Measurements from ENCODE around the gene UBE2V1.
"Not testable (repeated sequence)": the region's sequence is repeated elsewhere in the genome, so short reads cannot be mapped to it uniquely, and the experiment has no call there.

The UBE2V1 gene

DNA sequence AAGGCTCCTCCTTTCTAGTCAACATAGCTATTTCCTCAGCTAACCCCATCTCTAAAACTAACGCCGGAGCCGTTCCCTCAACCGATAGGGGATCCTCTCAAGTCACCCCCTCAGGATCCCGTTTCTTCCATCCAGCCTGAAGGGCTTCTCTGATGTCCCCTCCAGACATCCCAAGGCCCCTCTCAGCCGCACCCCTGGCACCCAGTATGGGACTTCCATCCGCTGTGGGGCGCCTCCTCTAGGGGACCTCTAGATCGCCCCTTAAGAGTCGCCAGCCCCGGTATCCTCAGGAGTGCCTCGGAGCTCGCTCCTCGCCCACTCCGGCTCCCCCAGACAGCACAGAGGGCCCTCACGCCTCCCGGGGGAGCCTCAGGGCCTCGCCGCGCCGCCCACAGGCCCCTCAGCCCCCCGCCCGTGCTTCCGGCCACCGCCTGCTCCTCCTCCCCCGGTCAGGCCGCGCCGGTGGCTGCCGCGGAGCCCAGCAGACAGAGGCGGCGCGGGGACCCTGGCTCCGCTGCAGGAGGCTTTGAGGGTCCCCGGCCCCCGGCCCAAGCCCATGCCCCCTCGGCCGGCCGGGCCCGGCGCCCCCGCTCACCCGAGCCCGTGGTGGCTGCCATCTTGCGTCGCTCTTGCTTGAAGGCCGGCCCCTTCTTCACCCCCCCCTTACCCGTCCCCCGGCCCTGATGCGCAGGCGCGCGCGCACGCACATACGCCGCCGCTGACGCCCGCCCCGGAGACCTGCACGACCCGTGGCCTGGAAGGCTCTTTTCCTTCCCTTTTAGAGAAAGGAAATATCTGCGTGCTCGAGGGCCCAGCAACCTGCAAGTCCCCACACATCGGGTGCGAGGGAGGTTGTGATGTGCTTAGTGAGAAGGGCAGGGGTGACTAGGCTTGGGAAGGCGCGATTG, at the start of gene UBE2V1:
TSS of gene UBE2V1 (minus strand) at position 639 of the 908 bp plus-strand sequence. CDS start at position 617, 22 bp downstream.
- peak; percentile 96 for DNase-seq

DNA sequence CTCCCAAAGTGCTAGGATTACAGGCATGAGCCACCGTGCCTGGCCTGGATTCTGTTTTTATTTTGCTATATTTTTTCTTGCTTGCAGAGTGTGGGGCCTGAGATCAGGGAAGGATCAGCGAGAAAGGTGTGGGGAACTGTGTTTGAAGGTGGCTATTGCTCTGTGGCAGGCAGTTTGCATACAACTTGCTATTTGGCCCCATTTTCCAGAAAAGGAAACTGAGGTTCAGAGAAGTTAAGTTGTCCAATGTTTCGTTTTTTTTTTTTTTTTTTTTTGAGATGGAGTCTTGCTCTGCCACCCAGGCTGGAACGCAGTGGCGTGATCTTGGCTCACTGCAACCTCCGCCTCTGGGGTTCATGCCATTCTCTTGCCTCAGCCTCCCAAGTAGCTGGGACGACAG, 48.5 kb upstream of the UBE2V1 start:
- DNase-seq: not testable (repeated sequence)

DNA sequence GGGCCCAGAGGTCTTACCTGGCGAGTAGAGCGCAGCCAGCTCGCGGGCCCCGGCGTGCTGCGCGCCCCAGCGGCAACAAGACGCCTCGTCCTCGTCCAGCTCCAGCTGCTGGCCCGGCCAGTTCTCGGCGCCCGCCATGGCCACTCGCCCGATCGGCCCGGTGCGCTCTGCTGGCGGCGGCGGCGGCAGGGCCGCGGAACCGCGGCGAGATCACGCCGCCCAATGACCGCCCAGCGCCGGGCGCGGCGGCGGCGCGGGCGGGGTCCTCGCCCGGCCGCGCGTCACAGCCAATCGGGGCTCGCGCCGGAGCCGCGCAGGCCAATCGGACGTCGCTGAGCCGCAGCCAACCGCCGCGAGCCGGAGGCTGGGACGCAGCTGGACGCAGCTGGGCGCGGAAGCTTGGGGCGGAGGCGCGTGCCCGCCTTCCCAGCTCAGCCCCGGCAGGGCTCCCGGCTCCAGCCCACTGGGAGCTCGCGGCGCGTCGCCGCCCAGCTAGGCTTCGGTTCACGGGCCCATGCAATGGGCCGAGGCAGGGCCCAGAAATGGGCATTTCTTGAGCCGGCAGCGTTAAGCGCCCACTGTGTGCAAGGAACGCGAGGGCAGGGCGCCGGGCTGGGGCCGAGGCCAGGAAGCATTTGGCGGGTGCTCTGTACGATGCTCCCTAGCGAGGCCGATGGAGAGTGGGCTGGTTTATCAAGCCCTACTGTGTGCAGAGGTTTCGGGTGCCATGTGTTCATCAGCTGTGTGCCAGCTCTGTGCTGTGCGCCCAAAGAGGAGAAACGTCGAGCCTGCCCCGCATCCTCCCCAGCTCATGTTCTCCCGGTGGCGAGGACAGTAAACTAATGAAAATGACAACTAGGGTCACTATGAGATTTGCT, 40.8 kb upstream of the UBE2V1 start, which contains the start of gene PEDS1:
TSS of gene PEDS1 (minus strand) at position 224 of the 878 bp plus-strand sequence. CDS start at position 138, 86 bp downstream.
- peak; percentile 97 for DNase-seq

DNA sequence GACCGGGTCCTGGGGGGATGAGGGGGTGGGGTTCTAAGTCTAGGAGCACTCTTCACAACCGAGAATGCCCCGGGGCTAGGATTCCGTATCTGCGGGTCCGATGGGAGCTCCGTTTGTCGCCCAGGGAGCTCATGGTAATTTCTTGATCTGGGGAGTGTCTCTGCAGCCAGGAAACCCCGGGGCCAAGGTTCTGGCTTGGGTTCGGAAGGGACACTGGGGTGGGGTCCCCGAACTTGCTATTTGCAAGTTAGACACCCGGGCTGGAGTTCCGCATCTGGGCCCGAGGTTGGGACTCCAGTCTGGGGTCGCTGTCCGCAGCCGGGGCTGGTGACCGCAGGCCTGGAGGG, 40.2 kb upstream of the UBE2V1 start:
- no peak for DNase-seq

DNA sequence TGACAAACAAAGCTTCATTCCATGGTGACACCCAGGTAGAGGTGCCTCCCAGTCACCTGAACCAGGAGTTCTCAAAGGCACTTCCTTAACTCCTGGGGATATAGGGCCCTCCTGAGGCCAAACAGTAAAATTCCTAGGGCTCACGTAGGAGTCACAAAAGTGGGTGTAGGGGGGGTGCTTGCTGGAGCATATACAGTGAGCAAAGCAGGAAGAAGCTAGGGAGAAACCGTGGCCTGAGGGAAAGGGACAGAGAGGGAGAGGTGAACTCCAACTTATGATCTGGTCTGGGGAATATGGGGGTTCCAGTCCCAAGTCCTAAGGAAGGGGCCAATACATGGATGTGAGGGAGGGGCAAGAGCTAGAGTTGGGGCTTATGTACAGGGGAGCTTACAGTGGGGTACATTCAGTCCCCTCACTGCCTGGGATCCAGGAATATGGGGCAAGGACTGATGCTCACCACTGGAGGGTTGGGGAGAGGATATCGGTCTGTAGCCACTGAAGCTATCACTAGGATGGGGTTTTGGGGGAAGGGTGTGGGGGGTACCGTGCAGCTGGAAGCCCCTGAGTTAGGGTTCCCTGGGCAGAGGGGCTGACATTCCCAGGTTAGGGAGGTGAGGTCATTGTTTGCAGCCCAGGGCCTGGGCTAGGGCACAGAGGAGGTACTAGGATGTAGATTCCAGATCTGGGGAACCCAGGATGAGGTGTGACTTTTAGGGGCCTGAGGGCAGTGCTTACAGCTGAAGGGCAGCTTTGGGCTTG, 39.6 kb upstream of the UBE2V1 start:
- peak; percentile 18 for DNase-seq

DNA sequence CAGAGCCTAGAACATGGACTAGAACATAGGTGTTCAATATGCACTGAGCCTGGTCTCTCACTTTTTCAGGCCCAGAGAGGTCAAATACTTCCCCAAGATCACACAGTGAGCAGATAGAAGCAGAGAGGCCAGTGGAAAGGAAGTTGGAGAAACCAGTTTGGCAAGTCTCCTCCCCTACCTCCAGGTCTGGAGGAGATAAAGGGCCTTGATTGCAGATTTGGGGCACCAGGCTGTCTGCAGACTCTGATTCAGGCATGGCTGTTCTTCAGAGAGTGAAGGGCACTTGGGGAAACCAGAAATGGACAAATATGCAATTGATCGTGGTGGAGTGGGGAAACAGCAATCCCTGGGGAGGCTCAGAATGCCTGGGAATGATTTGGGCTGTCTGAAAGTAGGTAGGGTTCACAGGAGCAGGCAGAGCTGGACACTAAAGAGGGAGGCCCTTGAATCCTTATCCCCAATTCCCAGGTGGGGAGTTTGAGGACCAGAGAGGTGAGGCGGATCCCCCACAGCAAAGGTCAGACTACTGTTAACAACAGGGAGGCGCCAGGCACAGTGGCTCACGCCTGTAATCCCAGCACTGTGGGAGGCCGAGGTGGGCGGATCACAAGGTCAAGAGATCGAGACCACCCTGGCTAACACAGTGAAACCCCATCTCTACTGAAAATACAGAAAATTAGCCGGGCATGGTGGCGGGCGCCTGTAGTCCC, 38.2 kb upstream of the UBE2V1 start:
- no peak for DNase-seq

DNA sequence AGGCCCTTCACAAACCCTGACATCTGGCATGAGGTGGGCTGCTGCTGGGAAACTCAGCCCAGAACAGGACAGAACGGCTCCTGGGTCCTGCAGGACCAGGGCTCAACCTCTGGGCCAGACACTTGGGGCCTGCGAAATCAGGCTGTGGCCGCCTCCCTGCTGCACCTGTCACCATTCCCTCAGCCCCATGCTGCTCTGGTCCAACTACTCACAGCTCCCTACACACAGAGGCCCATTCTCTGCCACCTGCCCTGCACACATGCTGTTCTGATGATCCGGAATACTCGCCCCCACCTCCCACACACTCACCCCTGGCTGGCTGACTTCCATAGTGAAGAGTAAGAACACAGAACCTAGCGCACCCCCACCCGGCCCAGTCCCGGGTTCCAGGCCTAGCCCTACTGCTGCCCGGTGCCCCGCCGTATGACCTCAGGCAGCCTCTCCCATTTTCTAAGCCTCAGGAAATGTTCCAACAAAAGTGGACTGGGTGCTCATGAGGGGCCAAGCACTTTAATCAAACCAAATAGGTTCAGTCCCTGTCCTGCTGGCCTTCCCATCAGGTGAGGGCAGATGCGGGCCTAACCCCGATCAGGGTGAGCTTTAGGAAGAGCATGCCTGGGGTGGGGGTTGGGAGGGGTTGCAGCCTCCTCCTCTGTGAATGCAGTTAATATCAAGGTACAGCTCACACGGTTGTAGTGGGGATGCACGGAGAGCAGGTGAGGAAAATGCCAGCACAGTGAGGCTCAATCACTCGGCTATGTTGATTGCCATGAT, 36.7 kb upstream of the UBE2V1 start:
- no peak for DNase-seq

DNA sequence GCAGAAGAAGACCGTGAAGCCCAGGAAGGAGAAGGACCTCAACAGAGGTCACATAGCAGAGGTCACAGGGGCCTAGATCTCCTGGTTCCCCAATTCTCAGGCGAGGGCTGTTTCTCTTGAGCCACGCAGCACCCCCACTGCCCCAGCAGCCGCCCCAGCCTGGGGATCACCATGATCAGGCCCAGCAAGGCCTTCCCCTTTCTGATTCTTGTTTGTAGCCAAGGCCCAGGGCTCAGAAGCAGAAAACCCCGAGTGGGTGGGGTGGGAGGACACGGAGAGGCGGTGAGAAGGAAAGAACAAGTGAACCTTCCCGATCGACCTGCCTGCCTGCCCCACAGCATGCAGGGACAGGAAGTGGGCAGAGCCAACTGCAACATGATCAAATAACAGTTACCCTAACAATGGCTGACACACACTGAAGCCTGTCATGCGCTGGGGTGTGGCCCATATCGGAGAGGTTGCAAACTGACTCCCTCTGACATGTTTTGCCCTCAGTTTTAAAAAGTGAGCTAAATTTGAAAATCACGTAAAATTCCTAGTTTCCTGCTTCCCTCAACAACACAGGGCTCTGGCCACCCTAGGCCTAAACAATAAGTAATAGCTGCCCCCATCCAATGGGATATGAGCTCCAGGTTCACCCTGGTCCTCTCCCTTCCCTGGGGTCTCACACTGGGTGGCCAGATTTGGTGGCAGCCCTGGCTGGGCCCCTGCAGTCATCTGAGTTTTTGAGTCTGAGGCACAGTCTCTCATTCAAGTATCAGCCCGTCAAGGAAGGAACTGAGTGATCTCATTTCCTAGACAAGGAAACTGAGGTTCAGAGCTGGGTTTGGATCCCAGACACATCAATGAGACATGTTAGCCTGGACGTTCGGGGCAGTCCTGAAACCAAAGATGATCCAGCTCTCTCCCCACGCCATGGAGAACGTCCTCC, 34.0 kb upstream of the UBE2V1 start:
- DNase-seq: peak; percentile 89

DNA sequence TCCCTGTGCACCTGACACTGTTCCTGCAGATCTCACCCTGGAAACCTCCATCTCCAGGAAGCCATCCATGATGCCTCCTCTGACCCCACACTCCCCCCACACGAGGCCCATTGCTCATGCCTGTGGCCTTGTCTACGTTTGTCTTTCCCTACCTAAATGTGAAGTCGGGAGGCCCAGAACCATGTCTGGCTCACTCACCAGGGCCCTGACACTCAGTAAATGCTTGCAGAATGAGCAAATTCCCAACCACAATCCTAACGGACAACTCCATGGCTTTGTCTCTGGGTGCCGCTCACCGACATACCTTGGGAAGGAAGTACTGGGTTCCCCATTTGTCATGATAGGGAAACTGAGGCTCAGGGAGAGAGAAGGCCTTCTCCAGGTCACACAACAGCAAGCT, 33.3 kb upstream of the UBE2V1 start:
- DNase-seq: no peak

DNA sequence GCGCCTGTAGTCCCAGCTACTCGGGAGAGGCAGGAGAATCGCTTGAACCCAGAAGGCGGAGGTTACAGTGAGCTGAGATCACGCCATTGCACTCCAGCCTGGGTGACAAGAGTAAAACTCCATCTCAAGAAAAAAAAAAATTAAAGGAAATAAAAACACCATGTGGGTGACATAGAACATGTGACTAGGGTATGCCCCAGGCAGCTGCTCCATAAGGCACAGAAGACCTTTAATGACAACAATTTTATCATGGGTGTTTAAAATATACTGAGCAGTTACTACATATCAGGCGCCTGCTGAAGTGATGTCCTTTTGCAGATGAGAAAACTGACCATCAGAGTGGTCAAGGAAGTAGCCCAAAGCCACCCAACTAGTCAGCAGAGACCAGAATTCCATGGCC, 32.6 kb upstream of the UBE2V1 start:
- peak; percentile 45 for DNase-seq

DNA sequence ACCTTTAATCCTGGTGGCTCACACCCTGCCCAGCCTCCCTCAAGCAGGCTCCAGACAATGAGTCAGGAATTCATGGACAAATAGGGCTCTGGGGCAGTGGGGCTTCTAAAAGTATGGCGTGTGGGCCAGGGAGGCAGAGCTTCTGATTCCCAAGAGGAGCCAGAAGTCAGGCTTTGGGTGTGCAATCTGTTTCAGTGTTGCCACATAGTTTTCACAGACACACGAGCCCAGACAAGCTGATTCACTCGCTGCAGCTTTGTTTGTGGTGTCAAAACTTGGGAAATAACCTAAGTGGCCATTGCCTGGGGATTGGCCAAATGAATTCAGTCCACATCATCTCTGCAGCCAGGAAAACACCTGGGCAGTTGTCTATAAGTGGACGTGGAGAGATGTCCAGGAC, 31.4 kb upstream of the UBE2V1 start:
- peak; percentile 96 for DNase-seq

DNA sequence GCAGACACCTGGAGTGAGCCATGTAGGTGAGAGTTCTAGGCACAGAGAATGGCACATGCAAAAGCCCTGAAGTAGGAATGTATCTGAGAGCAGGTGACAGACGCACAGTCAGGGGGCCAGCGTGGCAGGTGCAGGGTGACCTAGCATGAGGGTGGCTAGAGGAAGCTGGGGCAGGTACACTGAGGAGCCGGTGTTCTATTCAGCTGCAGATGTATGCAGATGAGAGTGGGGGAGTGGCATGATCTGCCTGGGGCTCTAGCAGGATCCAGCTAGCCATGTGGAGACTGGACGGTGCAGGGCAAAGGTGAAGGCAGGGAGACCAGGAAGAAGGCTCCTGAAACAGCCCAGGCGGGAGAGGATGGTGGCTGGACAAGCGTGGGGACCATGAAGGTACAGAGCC, 29.9 kb upstream of the UBE2V1 start:
- no peak for DNase-seq

DNA sequence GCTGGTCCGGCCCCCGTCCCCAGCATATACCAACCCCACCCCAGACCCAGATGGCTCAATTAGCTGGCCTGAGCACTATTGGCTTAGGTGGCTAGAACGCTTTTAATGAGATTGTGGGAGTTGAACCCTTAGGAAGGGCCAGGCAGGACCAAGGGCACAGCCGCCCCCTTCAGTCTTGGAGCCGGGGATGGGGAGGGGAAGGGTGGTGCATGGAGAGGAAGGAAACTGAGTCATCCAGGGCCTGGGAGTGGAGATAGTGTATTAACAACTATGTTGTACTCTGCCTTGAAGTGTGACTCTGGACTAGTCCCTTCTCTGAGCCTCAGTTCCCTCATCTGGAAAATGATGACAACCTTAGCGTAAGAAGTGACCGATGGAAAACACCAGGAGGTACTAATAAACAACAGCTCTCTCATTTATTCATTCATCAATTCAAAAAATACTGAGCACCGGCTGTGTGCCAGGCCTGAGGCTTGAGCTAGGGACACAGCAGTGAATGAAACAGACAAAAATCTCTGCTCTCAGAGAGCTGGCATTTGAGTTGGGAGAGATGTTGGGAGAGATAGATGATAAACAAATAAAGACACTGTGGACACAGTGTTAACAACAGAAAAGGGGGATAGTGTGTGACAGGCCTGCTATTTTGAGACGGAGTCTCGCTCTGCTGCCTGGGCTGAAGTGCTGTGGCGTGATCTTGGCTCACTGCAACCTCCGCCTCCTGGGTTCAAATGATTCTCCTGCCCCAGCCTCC, 29.0 kb upstream of the UBE2V1 start:
- no peak for DNase-seq

DNA sequence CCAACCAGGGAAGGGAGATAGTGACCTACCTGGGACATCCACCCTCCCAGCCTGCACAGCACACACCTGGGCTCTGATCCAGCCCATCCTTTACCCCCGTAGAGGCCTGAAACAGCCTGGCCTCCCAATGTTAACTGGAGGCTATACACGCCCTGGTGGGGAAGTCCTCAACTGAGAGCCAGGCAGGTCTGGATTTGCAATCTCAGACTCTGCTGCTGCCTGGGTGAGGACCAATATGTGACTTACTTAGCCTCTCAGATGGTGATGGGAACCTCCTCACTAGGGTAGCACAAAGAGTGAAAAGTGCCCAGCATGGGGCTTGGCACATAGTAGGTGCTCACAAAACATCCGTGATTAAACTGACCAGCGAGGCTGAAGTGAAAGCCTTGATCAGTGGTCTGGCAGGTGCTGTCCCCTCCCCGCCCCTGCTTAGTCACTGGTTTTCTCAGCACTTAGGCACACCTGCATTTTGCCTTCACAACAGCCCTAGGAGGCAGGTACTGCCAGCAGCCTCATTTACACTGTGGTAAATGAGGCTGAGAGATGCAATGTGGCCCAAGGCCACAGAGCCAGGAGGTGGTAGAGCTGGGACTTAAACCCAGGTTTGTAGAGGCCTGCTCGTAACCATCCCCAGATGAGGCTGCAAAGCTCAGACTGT, 28.2 kb upstream of the UBE2V1 start:
- DNase-seq: no peak

DNA sequence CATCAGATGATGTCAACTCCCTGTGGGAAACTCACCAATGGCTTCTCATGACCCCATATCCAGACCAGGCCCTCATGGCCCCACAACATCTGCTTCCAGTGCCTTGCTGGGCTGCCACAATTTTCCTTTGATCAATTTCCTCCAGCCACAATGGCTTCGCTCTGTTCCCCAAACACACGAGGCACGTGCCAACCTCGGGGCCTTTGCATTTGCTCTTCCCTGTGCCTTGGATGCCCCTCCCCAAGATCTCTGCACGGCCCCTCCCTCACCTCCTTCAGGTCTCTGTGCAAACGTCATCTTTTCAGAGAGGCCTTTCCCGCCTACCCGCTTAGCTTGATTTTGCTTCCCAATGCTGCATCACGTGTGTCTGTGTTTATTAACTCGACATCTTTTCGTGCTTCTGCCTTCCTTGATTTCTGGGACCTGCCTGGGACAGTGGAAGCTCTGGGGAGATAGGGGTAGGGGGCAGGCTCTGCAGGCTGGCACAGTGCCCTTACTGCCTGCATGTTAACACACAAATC, 27.4 kb upstream of the UBE2V1 start:
- no peak for DNase-seq

DNA sequence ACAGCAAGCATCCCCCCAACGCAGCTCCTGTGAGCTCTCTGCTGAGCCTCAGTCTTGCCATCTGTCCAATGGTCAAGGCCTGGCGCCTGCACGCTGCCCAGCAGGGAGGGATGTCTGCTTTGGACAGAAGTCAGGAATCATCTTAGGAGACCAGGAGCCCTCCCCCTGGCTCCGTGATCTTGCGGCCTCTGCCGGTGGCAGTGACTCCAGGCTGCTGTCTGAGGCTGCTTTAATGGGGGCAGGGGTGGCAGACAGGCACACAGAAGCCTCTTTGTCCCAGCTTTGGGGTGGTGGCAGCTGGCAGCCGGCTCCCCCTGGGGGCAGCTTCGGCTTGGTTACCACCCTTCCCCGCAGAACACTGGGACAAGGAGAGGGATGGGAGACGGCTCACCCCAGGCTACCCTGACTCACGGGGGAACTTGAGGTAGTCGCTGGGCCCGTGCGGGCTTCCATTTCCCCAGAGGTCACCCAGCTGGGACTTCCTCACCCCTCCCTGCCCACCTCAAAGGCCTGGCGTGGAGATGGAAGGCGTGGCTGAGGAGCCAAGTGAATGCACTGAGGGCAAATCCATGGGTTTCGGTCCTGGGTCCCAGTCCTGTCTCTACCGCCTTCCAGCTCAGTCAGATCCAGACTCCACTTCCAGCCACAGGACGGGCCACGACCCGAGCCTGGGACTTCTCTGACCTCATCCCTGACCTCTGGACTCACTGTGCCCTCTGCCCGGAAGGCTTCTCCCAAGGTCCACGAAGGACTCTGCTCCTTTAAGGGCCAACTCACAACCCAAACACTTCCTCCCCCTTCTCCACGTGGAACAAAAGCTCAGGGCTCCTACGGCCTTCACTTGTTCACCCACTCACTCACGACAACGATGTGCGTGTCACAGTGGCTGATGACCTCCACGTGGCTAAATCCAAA, 25.8 kb upstream of the UBE2V1 start:
- peak; percentile 21 for DNase-seq

DNA sequence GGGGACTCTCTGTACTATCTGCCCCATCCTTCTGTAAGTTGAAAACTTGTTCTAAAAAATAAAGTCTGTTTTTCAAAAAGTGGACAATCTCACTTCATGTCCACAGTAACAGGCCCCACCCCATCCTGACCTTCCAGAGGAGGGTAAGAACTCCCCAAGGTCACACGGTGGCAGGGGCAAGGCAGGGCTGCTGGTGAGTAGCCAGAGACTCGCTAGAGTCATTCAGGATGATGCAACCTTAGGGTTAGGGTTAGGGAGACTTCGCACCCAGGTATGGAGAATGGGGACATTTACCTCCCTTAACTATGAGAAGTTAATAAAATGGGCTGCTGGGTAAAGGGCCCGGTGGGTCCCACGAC, 25.1 kb upstream of the UBE2V1 start:
- DNase-seq: peak; percentile 33

DNA sequence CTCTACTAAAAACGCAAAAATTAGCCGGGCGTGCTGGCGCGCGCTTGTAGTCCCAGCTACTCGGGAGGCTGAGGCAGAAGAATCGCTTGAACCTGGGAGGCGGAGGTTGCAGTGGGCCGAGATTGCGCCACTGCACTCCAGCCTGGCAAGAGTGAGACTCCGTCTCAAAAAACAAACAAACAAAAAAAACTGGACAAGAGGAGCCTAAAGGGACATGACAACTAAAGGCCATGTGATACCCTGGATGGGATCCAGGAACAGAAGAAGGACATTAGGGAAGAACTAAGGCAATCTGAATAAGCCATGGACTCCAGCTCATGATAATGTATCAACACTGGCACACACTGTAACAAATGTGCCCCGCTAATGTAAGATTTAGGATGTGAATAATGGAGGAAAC, 24.8 kb upstream of the UBE2V1 start:
- DNase-seq: peak; percentile 19
